HG03439 (cell line): Measurements from ENCODE around the gene SEPHS2.
"Not testable (repeated sequence)": the region's sequence is repeated elsewhere in the genome, so short reads cannot be mapped to it uniquely, and the experiment has no call there.

Experiments used
- ATAC-seq: cut with Tn5 transposase; IDR thresholded peaks from one replicate; pipeline ENCODE4 v1.9.1; 2021; ENCODE audit warnings: mild to moderate bottlenecking, moderate library complexity; ENCODE audit not compliant: unreplicated experiment

The SEPHS2 gene

GRCh38 chr16:30401768-30402425, 43.8 kb downstream of the SEPHS2 start:
- no peak for ATAC-seq

- ATAC-seq, result no peak
These were observed 46.1 kb downstream of the SEPHS2 start for GRCh38 chr16:30399435-30400186.

GRCh38 chr16:30398661-30399434, 46.8 kb downstream of the SEPHS2 start:
- no peak for ATAC-seq

- ATAC-seq, result no peak
These were observed 47.7 kb downstream of the SEPHS2 start for GRCh38 chr16:30397776-30398660.

- no peak for ATAC-seq
These were observed 48.6 kb downstream of the SEPHS2 start for GRCh38 chr16:30397056-30397455.

GRCh38 chr16:30396627-30397026, 49.0 kb downstream of the SEPHS2 start:
- not testable (repeated sequence) for ATAC-seq

GRCh38 chr16:30395992-30396585, 49.6 kb downstream of the SEPHS2 start:
- ATAC-seq, result no peak

GRCh38 chr16:30395155-30395991, 50.3 kb downstream of the SEPHS2 start, which contains the start of gene ZNF48:
Gene ZNF48, plus strand, starts transcription at chr16:30395420. Its CDS starts 375 bp downstream, at chr16:30395795.
- peak; percentile 61 for ATAC-seq

- ATAC-seq, result no peak
These were observed 51.0 kb downstream of the SEPHS2 start for GRCh38 chr16:30394592-30395154.
